Endodermal cell (in vitro differentiated cells): ENCODE results near the gene BIVM. TPM values are rescaled to one million over a fixed set of nuclear protein-coding genes. Genes with fewer than 3 reads are reported as not detected.

ENCODE experiments used
- DNase-seq: peaks from one replicate; pipeline ENCODE4 v3.0.0-alpha.2; 2017
- H3K27ac ChIP-seq: 2 replicates; pipeline ENCODE4 v1.5.1; 2013; ENCODE audit warnings: mild to moderate bottlenecking, low read depth, low read length, moderate library complexity
- H3K27me3 ChIP-seq: 2 replicates; pipeline ENCODE4 v1.6.1; 2013; ENCODE audit warnings: mild to moderate bottlenecking, low read length, moderate library complexity; ENCODE audit not compliant: insufficient read depth, control insufficient read depth, poor library complexity, severe bottlenecking
- H3K36me3 ChIP-seq: 2 replicates; pipeline ENCODE4 v1.7.0; 2013; ENCODE audit warnings: mild to moderate bottlenecking, low read length, moderate library complexity; ENCODE audit not compliant: control insufficient read depth, insufficient read depth
- H3K4me1 ChIP-seq: one replicate; pipeline ENCODE4 v1.7.0; 2013; ENCODE audit warnings: low read length; ENCODE audit not compliant: control insufficient read depth, insufficient read depth
- H3K4me3 ChIP-seq: 2 replicates; pipeline ENCODE4 v1.5.1; 2013; ENCODE audit warnings: mild to moderate bottlenecking, low read length, moderate library complexity
- H3K9ac ChIP-seq: 2 replicates; pipeline ENCODE4 v1.6.1; 2013; ENCODE audit warnings: mild to moderate bottlenecking, low read length, moderate library complexity; ENCODE audit not compliant: poor library complexity, severe bottlenecking; ENCODE audit errors: extremely low read depth
- H3K9me3 ChIP-seq: 2 replicates; pipeline ENCODE4 v1.6.1; 2013; ENCODE audit warnings: mild to moderate bottlenecking, low read length, moderate library complexity; ENCODE audit not compliant: control insufficient read depth
- H3K27ac Mint-ChIP-seq: 2 replicates; pipeline ENCODE4 v1.8.0; 2020; ENCODE audit warnings: mixed read lengths
- H3K27me3 Mint-ChIP-seq: 2 replicates; pipeline ENCODE4 v1.8.0; 2021; ENCODE audit warnings: mild to moderate bottlenecking, mixed read lengths; ENCODE audit not compliant: insufficient read depth
- H3K36me3 Mint-ChIP-seq: 2 replicates; pipeline ENCODE4 v1.8.0; 2020; ENCODE audit warnings: low read depth, mixed read lengths
- H3K4me1 Mint-ChIP-seq: 2 replicates; pipeline ENCODE4 v1.8.0; 2020; ENCODE audit warnings: mixed read lengths
- H3K4me3 Mint-ChIP-seq: 2 replicates; pipeline ENCODE4 v1.8.0; 2020; ENCODE audit warnings: mild to moderate bottlenecking, moderate library complexity, mixed read lengths
- H3K9me3 Mint-ChIP-seq: 2 replicates; pipeline ENCODE4 v1.8.0; 2020; ENCODE audit warnings: mild to moderate bottlenecking, mixed read lengths
- CTCF ChIP-seq: fragments of 200-600 bp; sonication (generic); conservative IDR thresholded peaks from 2 replicates; pipeline ENCODE4 v1.5.0; 2021; ENCODE audit warnings: antibody characterized with exemption, mild to moderate bottlenecking
- WGBS, 2 experiments: methylation state at CpG; one replicate each; pipeline versions ENCODE4 v1.1.5 to v1.1.7; 2013; ENCODE audit warnings: missing lambda C conversion rate in 2 of 2, mixed read lengths in 1 of 2; ENCODE audit not compliant: insufficient coverage in 1 of 2, insufficient read length in 1 of 2; 5-methylcytosine and 5-hydroxymethylcytosine counted together
- total RNA-seq, 2 donors: library from RNA; stranded (reverse); fragmentation: NEBNext Ultra II Directional in 1 of 2; extraction: Animal tissue kit (Norgen Biotek cat#: 25700) in 1 of 2; gene quantifications; 2 replicates in 1 of 2; 3 replicates in 1 of 2; pipeline ENCODE4 v1.2.1, GENCODE V29; 2021

BIVM gene
- total RNA-seq, 2 donors from 2014 or later = 14.7 to 15.0 TPM

GRCh38 chr13:102877303-102877702 is 78.4 kb downstream of the BIVM start:
- peaks cover 29% of the 10 kb centered on the region for H3K36me3 Mint-ChIP-seq
- Histone ChIP-seq H3K4me3 (no peak overlapping the region), H3K27ac (no peak overlapping the region), H3K9me3 (peaks cover 3% of the 10 kb centered on the region), H3K36me3 (peaks cover 43% of the 10 kb centered on the region), H3K9ac (no peak overlapping the region), H3K27me3 (no peaks in the 10 kb centered on the region), H3K4me1 (no peaks in the 10 kb centered on the region)
- H3K27me3 Mint-ChIP-seq = no peaks in the 10 kb centered on the region
- H3K9me3 Mint-ChIP-seq = no peaks in the 10 kb centered on the region
- 83 to 100% methylated on average over 1 of the region's 1 CpG for WGBS, 2 experiments
- H3K4me3 Mint-ChIP-seq = no peak overlapping the region
- no peak for TF ChIP-seq CTCF
- no peaks in the 10 kb centered on the region for H3K4me1 Mint-ChIP-seq
- no peak for DNase-seq
- H3K27ac Mint-ChIP-seq = no peak overlapping the region

GRCh38 chr13:102878481-102878880 is 79.6 kb downstream of the BIVM start:
- H3K36me3 Mint-ChIP-seq = peaks cover 19% of the 10 kb centered on the region

GRCh38 chr13:102879793-102880499 is 81.0 kb downstream of the BIVM start:
- Histone ChIP-seq H3K27ac (no peak overlapping the region), H3K9ac (no peak overlapping the region), H3K36me3 (peaks cover 16% of the 10 kb centered on the region), H3K9me3 (no peaks in the 10 kb centered on the region), H3K4me3 (no peak overlapping the region), H3K4me1 (no peaks in the 10 kb centered on the region), H3K27me3 (no peaks in the 10 kb centered on the region)
- DNase-seq = no peak
- WGBS, 2 experiments = 91 to 93% methylated on average over 10 to 13 of the region's 13 CpGs
- Mint-ChIP-seq H3K4me1 (no peaks in the 10 kb centered on the region), H3K27me3 (no peaks in the 10 kb centered on the region), H3K36me3 (peaks cover 8% of the 10 kb centered on the region), H3K4me3 (no peak overlapping the region), H3K27ac (no peak overlapping the region), H3K9me3 (no peaks in the 10 kb centered on the region)
- TF ChIP-seq CTCF = no peak

More at GRCh38 chr13:102878481-102878880, 79.6 kb downstream of the BIVM start:
- Histone ChIP-seq H3K27me3 (no peaks in the 10 kb centered on the region), H3K9ac (no peak overlapping the region), H3K4me1 (no peaks in the 10 kb centered on the region), H3K36me3 (peaks cover 31% of the 10 kb centered on the region), H3K4me3 (no peak overlapping the region), H3K27ac (no peak overlapping the region), H3K9me3 (peaks cover 3% of the 10 kb centered on the region)
- H3K9me3 Mint-ChIP-seq = no peaks in the 10 kb centered on the region
- no peaks in the 10 kb centered on the region for H3K4me1 Mint-ChIP-seq
- DNase-seq = no peak
- no peaks in the 10 kb centered on the region for H3K27me3 Mint-ChIP-seq
- no peak overlapping the region for H3K27ac Mint-ChIP-seq
- H3K4me3 Mint-ChIP-seq = no peak overlapping the region
- WGBS, 2 experiments = 87 to 88% methylated on average over 3 to 5 of the region's 5 CpGs
- no peak for TF ChIP-seq CTCF
